Neural progenitor cell (in vitro differentiated cells): ENCODE data around the gene SLC44A5. TPM values are rescaled to one million over a fixed set of nuclear protein-coding genes. Genes with fewer than 3 reads are reported as not detected.

ENCODE experiments used
- DNase-seq: peaks from one replicate; pipeline ENCODE4 v3.0.0-alpha.2; 2016; ENCODE audit warnings: low spot score
- H2AFZ ChIP-seq: fragments of 200-600 bp; sonication (generic); replicated peaks from 2 replicates; pipeline ENCODE4 v1.6.1; 2016; ENCODE audit warnings: antibody characterized with exemption
- H3F3A ChIP-seq: fragments of 200-600 bp; sonication (generic); 2 replicates; pipeline ENCODE4 v1.6.1; 2016; ENCODE audit warnings: antibody characterized with exemption, low read depth
- H3K27ac ChIP-seq: fragments of 200-600 bp; sonication (generic); 2 replicates; pipeline ENCODE4 v1.5.1; 2016; ENCODE audit warnings: mild to moderate bottlenecking
- H3K27me3 ChIP-seq: fragments of 200-600 bp; sonication (generic); 2 replicates; pipeline ENCODE4 v1.6.1; 2016; ENCODE audit warnings: mild to moderate bottlenecking, moderate library complexity
- H3K36me3 ChIP-seq: fragments of 200-600 bp; sonication (generic); 2 replicates; pipeline ENCODE4 v1.5.1; 2016
- H3K4me1 ChIP-seq: fragments of 200-600 bp; sonication (generic); 2 replicates; pipeline ENCODE4 v1.6.1; 2016; ENCODE audit warnings: mixed run types
- H3K4me2 ChIP-seq: fragments of 200-600 bp; sonication (generic); 2 replicates; pipeline ENCODE4 v1.6.1; 2016
- H3K4me3 ChIP-seq: fragments of 200-600 bp; sonication (generic); 2 replicates; pipeline ENCODE4 v1.5.1; 2016
- H3K79me2 ChIP-seq: fragments of 200-600 bp; sonication (generic); 2 replicates; pipeline ENCODE4 v1.6.1; 2016; ENCODE audit warnings: low read depth
- H3K9ac ChIP-seq: fragments of 200-600 bp; sonication (generic); 2 replicates; pipeline ENCODE4 v1.6.1; 2016
- H3K9me3 ChIP-seq: fragments of 200-600 bp; sonication (generic); 2 replicates; pipeline ENCODE4 v1.5.1; 2016; ENCODE audit warnings: low read depth
- H4K20me1 ChIP-seq: fragments of 200-600 bp; sonication (generic); 2 replicates; pipeline ENCODE4 v1.6.1; 2016; ENCODE audit warnings: low read depth
- H3K27ac Mint-ChIP-seq: 3 replicates; pipeline ENCODE4 v1.8.0; 2021; ENCODE audit warnings: mixed read lengths
- H3K27me3 Mint-ChIP-seq: 2 replicates; pipeline ENCODE4 v1.8.0; 2022; ENCODE audit warnings: low read depth, mild to moderate bottlenecking, inconsistent platforms, moderate library complexity, mixed read lengths; ENCODE audit not compliant: insufficient read depth
- H3K36me3 Mint-ChIP-seq: 3 replicates; pipeline ENCODE4 v1.8.0; 2021; ENCODE audit warnings: mixed read lengths
- H3K4me1 Mint-ChIP-seq: 3 replicates; pipeline ENCODE4 v1.8.0; 2021; ENCODE audit warnings: mixed read lengths
- H3K4me3 Mint-ChIP-seq: 3 replicates; pipeline ENCODE4 v1.8.0; 2021; ENCODE audit warnings: mild to moderate bottlenecking, moderate library complexity, mixed read lengths
- H3K9me3 Mint-ChIP-seq: 3 replicates; pipeline ENCODE4 v1.8.0; 2020; ENCODE audit warnings: mixed read lengths
- EZH2 ChIP-seq: fragments of 200-600 bp; sonication (generic); IDR thresholded peaks from 2 replicates; pipeline ENCODE4 v1.6.1; 2017; ENCODE audit warnings: antibody characterized with exemption, mild to moderate bottlenecking, moderate library complexity
- EZH2phosphoT487 ChIP-seq: fragments of 200-600 bp; sonication (generic); IDR thresholded peaks from 2 replicates; pipeline ENCODE4 v1.6.1; 2017; ENCODE audit warnings: antibody characterized with exemption
- small RNA-seq: library from RNA; depleted of rRNA; stranded (forward); fragments of <200 nt; gene quantifications from one replicate; pipeline ENCODE3, GENCODE V24; 2015
- total RNA-seq: library from RNA; depleted of rRNA; stranded (reverse); fragments of >200 nt; gene quantifications from 2 replicates; pipeline ENCODE4 v1.2.3, GENCODE V29; 2015; ENCODE audit warnings: low replicate concordance
- TF ChIP-seq, protein P1 (sequence below): fragments of 200-600 bp; sonication (generic); IDR thresholded peaks from 2 replicates; pipeline ENCODE4 v1.5.1; 2017; ENCODE audit warnings: antibody characterized with exemption, mild to moderate bottlenecking

SLC44A5 gene
- total RNA-seq, 1 donor from 2014 or later = 25.3 TPM

DNA sequence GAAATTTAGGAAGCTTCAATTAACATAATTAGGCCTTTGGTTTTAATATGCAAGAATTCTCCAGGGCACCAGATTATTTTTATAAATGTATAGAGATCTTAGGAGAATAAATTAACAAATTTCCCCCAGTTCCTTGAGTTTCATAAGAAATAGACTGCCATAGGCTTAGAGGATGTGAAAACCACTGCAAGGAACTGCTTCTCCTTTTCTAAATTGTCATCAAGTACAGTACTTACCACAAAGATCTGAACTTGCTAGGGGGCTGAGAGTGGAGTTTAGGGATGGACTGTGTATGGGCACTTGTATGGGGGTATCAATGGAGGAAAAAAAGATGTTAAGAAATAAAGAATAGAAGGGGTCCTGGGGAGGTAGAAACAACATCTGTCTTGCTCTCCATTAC is 445.6 kb downstream of the SLC44A5 start:
- no peak overlapping the region for H3K9ac ChIP-seq
- Mint-ChIP-seq H3K27me3 (peaks cover 3% of the 10 kb centered on the region), H3K4me1 (no peaks in the 10 kb centered on the region), H3K36me3 (no peaks in the 10 kb centered on the region), H3K4me3 (no peak overlapping the region), H3K27ac (no peak overlapping the region), H3K9me3 (no peaks in the 10 kb centered on the region)
- DNase-seq = no peak
- H4K20me1 ChIP-seq = no peaks in the 10 kb centered on the region
- no peaks in the 10 kb centered on the region for H3K4me1 ChIP-seq
- H3K27ac ChIP-seq = no peak overlapping the region
- H3K27me3 ChIP-seq = no peaks in the 10 kb centered on the region
- no peaks in the 10 kb centered on the region for H3K79me2 ChIP-seq
- TF ChIP-seq EZH2phosphoT487 = no peak
- TF ChIP-seq, protein P1, sequence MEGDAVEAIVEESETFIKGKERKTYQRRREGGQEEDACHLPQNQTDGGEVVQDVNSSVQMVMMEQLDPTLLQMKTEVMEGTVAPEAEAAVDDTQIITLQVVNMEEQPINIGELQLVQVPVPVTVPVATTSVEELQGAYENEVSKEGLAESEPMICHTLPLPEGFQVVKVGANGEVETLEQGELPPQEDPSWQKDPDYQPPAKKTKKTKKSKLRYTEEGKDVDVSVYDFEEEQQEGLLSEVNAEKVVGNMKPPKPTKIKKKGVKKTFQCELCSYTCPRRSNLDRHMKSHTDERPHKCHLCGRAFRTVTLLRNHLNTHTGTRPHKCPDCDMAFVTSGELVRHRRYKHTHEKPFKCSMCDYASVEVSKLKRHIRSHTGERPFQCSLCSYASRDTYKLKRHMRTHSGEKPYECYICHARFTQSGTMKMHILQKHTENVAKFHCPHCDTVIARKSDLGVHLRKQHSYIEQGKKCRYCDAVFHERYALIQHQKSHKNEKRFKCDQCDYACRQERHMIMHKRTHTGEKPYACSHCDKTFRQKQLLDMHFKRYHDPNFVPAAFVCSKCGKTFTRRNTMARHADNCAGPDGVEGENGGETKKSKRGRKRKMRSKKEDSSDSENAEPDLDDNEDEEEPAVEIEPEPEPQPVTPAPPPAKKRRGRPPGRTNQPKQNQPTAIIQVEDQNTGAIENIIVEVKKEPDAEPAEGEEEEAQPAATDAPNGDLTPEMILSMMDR = no peak
- no peak for TF ChIP-seq EZH2
- no peaks in the 10 kb centered on the region for H3K36me3 ChIP-seq
- no peaks in the 10 kb centered on the region for H3F3A ChIP-seq
- H3K4me2 ChIP-seq = no peak overlapping the region
- H3K9me3 ChIP-seq = no peaks in the 10 kb centered on the region
- no peak overlapping the region for H3K4me3 ChIP-seq
- no peak overlapping the region for H2AFZ ChIP-seq

- Mint-ChIP-seq H3K36me3 (no peaks in the 10 kb centered on the region), H3K9me3 (peaks cover 2% of the 10 kb centered on the region), H3K4me3 (no peak overlapping the region), H3K4me1 (no peaks in the 10 kb centered on the region), H3K27ac (no peak overlapping the region), H3K27me3 (no peaks in the 10 kb centered on the region)
- Histone ChIP-seq H3F3A (no peaks in the 10 kb centered on the region), H3K4me2 (no peak overlapping the region), H3K9me3 (no peaks in the 10 kb centered on the region), H3K36me3 (no peaks in the 10 kb centered on the region), H3K4me3 (no peak overlapping the region), H3K79me2 (no peaks in the 10 kb centered on the region), H3K27ac (no peak overlapping the region), H4K20me1 (no peaks in the 10 kb centered on the region), H3K9ac (no peak overlapping the region), H3K27me3 (no peaks in the 10 kb centered on the region), H3K4me1 (peaks cover 7% of the 10 kb centered on the region), H2AFZ (no peak overlapping the region)
- TF ChIP-seq, protein P1 = no peak
- TF ChIP-seq EZH2phosphoT487 = no peak
- TF ChIP-seq EZH2 = no peak
- DNase-seq = no peak
These were observed 451.8 kb downstream of the SLC44A5 start for GRCh38 chr1:75159154-75159553.

Small RNAs within 50 kb of the gene (small RNA-seq; reads per million reads assigned to genes)
- not detected for gene RNU6-503P
- not detected for gene RNU6-622P

Other genes with a start within 250 kb of the SLC44A5 start
- 46.4 and 85.1 TPM in 2 replicates for gene ACADM, start 113.6 kb upstream of the SLC44A5 start, total RNA-seq
- 78.0 and 132 TPM in 2 replicates for gene RABGGTB, start 175.1 kb upstream of the SLC44A5 start, total RNA-seq
- 0.09 TPM in 1 of 2 replicates, not detected in the other for gene MSH4, start 185.8 kb upstream of the SLC44A5 start, total RNA-seq